Ishikawa (cell line): ENCODE results near the gene SLC22A14.

ENCODE experiments used
- CEBPB ChIP-seq: IDR thresholded peaks from 2 replicates; pipeline ENCODE4 v1.6.1; 2012
- EP300 ChIP-seq: IDR thresholded peaks from 2 replicates; pipeline ENCODE4 v1.6.1; 2012; ENCODE audit warnings: borderline replicate concordance
- NFIC ChIP-seq: IDR thresholded peaks from 2 replicates; pipeline ENCODE4 v1.6.1; 2012
- TF ChIP-seq, protein P1 (sequence below): IDR thresholded peaks from 2 replicates; pipeline ENCODE4 v1.6.1; 2012
- TF ChIP-seq, protein P2 (sequence below): IDR thresholded peaks from 2 replicates; pipeline ENCODE4 v1.6.1; 2012

DNA sequence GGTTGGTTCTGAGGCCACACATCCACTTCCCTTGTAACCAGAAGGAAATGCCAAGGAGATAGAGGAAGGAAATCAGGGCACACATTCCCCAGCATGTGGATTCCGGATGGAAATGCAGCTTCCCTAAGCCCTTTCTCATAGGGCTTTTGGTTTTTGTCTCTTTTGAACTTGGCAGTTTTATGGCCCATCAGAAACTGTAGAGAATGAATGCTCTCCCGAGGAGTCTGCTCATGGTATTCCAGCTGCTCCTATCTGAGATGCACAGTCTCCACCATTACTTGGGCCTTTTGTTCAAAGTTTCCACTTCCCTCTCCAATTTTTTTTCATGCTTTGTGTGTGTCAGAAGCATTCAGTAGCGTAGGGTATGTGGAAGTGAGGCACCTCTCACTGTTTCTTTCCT is 85.7 kb downstream of the SLC22A14 start:
- TF ChIP-seq, protein P1, sequence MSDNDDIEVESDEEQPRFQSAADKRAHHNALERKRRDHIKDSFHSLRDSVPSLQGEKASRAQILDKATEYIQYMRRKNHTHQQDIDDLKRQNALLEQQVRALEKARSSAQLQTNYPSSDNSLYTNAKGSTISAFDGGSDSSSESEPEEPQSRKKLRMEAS, result no peak
- TF ChIP-seq NFIC, result no peak
- no peak for TF ChIP-seq CEBPB
- TF ChIP-seq, protein P2, sequence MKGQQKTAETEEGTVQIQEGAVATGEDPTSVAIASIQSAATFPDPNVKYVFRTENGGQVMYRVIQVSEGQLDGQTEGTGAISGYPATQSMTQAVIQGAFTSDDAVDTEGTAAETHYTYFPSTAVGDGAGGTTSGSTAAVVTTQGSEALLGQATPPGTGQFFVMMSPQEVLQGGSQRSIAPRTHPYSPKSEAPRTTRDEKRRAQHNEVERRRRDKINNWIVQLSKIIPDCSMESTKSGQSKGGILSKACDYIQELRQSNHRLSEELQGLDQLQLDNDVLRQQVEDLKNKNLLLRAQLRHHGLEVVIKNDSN, result no peak
- no peak for TF ChIP-seq EP300
